Measurements from ENCODE around the gene CHST3.

GRCh38 chr10:71981015-71981875, 17.1 kb downstream of the CHST3 start:
- TF ChIP-seq POLR2AphosphoS2 (IDR thresholded peaks at IDR 0.05; ENCODE audit: low read depth, low read length) (no peak), BHLHE40 (IDR thresholded peaks at IDR 0.05; ENCODE audit: borderline replicate concordance in 1 of 2, low read depth in 2 of 2, low read length in 1 of 2) (no peak), RFX5 (IDR thresholded peaks at IDR 0.05; ENCODE audit: low read depth, low read length) (no peak), SREBF2 (IDR thresholded peaks at IDR 0.05; ENCODE audit: low read length) (no peak)

Data from GM12878 (cell line).